22Rv1 (cell line): ENCODE measurements around the gene JDP2.
"Not testable (repeated sequence)": the region's sequence is repeated elsewhere in the genome, so short reads cannot be mapped to it uniquely, and the experiment has no call there.

Experiments
- H3K27ac ChIP-seq: fragments of 450-650 bp; 2 replicates; pipeline ENCODE4 v1.5.1; 2017
- CTCF ChIP-seq: fragments of 450-650 bp; IDR thresholded peaks from 2 replicates; pipeline ENCODE4 v1.5.1; 2017; ENCODE audit warnings: mild to moderate bottlenecking
- ZFX ChIP-seq: fragments of 450-650 bp; IDR thresholded peaks from 2 replicates; pipeline ENCODE4 v1.6.1; 2017; ENCODE audit warnings: antibody characterized with exemption, borderline replicate concordance

The JDP2 gene

GRCh38 chr14:75471059-75471458 lies 43.2 kb downstream of the JDP2 start:
- TF ChIP-seq CTCF (no peak), ZFX (no peak)
- no peak overlapping the region for H3K27ac ChIP-seq

GRCh38 chr14:75474127-75474526 lies 46.3 kb downstream of the JDP2 start:
- not testable (repeated sequence) for H3K27ac ChIP-seq

- no peak overlapping the region for H3K27ac ChIP-seq
- TF ChIP-seq CTCF (no peak), ZFX (no peak)
Observed at GRCh38 chr14:75476274-75476995, 48.6 kb downstream of the JDP2 start.

GRCh38 chr14:75477881-75478280 lies 50.1 kb downstream of the JDP2 start:
- TF ChIP-seq CTCF (no peak), ZFX (no peak)
- H3K27ac ChIP-seq = no peak overlapping the region

- TF ChIP-seq ZFX (no peak), CTCF (no peak)
- H3K27ac ChIP-seq = no peak overlapping the region
Observed at GRCh38 chr14:75479770-75480600, 52.2 kb downstream of the JDP2 start.

- no peak overlapping the region for H3K27ac ChIP-seq
- TF ChIP-seq CTCF = no peak
- TF ChIP-seq ZFX = no peak
Observed at GRCh38 chr14:75482366-75482765, 54.5 kb downstream of the JDP2 start.

- TF ChIP-seq CTCF = no peak
- no peak for TF ChIP-seq ZFX
- H3K27ac ChIP-seq = no peak overlapping the region
Observed at GRCh38 chr14:75484711-75485429, 57.0 kb downstream of the JDP2 start.
